GM12865 (cell line): ENCODE results near the gene VPREB1.
"Not testable (repeated sequence)": the region's sequence is repeated elsewhere in the genome, so short reads cannot be mapped to it uniquely, and the experiment has no call there.

ENCODE experiments used
- DNase-seq: peaks from one replicate; pipeline ENCODE4 v3.0.0; 2010; ENCODE audit warnings: low read depth
- H3K4me3 ChIP-seq: 2 replicates; pipeline ENCODE4 v1.5.1; 2011; ENCODE audit warnings: mild to moderate bottlenecking, low read depth, low read length, control low read depth
- TF ChIP-seq, protein P1 (sequence below): IDR thresholded peaks from 2 replicates; pipeline ENCODE4 v1.5.1; 2011; ENCODE audit warnings: low read length, control low read depth, low read depth, inconsistent platforms; ENCODE audit not compliant: insufficient read depth; ENCODE audit errors: missing control alignments

The VPREB1 gene

GRCh38 chr22:22215659-22216449 lies 28.7 kb upstream of the VPREB1 start:
- H3K4me3 ChIP-seq, result no peak overlapping the region
- no peak for DNase-seq
- TF ChIP-seq, protein P1, sequence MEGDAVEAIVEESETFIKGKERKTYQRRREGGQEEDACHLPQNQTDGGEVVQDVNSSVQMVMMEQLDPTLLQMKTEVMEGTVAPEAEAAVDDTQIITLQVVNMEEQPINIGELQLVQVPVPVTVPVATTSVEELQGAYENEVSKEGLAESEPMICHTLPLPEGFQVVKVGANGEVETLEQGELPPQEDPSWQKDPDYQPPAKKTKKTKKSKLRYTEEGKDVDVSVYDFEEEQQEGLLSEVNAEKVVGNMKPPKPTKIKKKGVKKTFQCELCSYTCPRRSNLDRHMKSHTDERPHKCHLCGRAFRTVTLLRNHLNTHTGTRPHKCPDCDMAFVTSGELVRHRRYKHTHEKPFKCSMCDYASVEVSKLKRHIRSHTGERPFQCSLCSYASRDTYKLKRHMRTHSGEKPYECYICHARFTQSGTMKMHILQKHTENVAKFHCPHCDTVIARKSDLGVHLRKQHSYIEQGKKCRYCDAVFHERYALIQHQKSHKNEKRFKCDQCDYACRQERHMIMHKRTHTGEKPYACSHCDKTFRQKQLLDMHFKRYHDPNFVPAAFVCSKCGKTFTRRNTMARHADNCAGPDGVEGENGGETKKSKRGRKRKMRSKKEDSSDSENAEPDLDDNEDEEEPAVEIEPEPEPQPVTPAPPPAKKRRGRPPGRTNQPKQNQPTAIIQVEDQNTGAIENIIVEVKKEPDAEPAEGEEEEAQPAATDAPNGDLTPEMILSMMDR, result no peak

DNA sequence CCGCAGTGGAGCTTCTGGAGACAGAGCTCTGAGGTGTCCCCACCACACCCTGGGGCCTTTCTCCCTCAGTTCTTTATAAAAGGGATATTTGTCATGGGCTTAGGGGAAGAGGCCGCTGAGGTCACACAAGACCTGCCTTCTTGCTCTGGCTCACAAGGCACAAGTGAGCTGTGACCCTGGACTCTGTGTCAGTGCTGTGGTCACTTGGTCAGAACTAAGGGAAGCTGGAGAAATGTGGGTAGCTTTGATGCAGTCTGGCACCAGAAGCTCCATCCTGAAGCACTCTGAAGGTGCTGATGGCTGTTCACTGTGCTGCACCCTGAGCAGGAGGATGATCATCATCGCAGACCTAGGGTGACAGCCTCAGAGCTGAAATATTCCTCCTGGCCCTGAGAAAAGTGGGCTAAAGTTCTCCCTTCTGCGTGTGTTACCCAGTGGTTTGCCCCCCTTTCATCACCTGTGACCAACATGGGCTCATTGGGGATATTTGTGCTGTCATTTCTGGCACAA lies 28.1 kb upstream of the VPREB1 start:
- no peak for DNase-seq
- TF ChIP-seq, protein P1, result no peak
- H3K4me3 ChIP-seq, result no peak overlapping the region

- no peak overlapping the region for H3K4me3 ChIP-seq
- no peak for DNase-seq
- TF ChIP-seq, protein P1, result no peak
Observed at GRCh38 chr22:22218302-22218701, 26.3 kb upstream of the VPREB1 start.

- TF ChIP-seq, protein P1, result no peak
- no peak for DNase-seq
- H3K4me3 ChIP-seq, result no peak overlapping the region
Observed at GRCh38 chr22:22219140-22219996, 25.2 kb upstream of the VPREB1 start.

DNA sequence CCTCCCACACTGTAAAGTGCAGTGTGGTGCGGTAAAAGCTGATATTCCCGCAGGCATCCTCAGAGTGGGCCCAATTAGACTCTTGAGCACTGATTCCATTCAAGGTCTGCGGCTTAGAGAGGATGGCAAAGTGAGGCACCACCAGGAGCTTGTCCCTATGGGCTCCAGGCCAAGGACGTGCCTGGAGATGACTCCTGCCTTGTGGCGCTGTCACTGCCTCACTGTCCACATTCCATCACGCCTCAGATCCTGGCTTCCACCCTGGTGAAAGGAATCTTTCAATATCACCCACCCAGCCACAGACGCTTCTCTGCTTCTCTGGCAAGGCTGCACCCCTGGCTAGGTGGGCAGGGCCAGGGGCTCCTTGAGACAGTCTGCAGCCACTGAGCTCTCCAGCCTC lies 23.5 kb upstream of the VPREB1 start:
- H3K4me3 ChIP-seq, DNase-seq: not testable (repeated sequence)

DNA sequence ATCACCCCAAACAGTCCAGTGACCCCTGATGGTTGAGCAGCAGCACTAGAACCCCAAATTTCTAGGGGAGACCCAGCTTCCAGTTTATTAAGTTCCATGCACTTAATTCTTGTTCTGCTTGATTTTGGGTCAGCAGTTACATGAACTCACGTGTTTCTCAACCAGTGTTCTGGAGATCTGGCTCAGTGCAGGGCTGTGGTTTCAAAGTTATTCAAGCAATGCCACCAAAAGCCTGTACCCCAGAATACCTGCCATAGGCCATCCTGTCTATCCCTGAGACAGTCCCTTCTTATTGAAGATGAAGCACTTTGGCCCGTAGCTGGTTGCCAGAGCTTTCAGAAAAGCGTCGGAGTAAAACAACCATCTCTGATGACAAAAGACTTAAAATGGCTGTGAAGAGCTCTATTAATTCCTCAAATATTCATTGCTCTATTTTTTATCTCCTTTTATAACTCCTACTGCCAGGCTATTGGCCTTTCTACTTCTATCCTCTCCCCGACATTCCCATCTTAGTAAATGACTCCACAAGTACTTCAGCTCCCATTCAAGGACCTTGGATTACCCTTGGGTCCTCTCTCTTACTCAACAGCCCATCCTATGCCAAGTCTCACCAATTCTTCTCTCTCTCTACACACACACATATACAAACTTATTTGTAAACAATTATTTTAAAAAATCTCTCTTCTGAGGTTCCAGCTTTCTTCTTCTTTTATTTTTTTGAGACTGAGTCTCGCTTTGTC lies 18.0 kb upstream of the VPREB1 start:
- no peak overlapping the region for H3K4me3 ChIP-seq
- TF ChIP-seq, protein P1, result no peak
- DNase-seq, result no peak

DNA sequence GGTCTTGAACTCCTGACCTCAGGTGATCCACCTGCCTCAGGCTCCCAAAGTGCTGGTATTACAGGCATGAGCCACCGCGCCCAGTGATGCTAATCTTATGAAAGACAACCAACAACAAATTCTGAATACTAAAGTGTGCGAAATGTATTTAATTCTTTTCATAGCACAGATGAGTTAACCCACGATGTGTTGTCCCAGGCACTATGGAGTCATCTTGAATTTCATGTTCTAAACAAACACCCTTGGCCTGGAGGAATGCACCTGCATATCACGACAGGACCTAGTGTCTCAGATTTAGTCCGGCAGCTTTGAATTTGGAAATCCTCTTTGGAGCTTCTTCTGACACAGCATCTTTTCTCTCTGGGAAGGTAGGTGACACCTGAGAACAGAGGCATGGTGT lies 16.2 kb upstream of the VPREB1 start:
- H3K4me3 ChIP-seq, result no peak overlapping the region
- no peak for DNase-seq
- TF ChIP-seq, protein P1, result no peak
